ENCODE data around the gene SNAPC3.

The SNAPC3 gene

DNA sequence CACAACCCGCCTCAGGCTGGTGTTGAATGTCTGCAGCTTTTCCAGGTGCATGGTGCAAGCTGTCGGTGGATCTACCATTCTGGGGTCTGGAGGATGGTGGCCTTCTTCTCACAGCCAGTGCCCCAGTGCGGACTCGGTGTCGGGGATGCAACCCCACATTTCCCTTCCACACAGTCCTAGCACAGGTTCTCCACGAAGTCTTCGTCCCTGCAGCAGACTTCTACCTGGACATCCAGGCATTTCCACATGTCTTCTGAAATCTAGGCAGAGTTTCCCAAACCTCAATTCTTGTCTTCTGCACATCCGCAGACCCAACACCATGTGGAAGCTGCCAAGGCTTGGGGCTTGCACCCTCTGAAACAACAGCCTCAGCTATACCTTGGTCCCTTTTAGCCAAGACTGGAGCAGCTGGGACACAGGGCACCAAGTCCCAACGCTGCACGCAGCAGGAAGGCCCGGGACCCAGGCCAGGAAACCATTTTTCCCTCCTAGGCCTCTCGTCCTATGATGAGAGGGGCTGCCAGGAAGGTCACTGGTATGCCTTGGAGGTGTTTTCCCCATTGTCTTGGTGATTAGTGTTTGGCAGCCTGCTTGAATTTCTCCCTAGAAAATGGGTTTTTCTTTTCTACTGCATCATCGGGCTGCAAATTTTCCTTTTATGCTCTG lies 69.9 kb downstream of the SNAPC3 start:
- DNase-seq = no peak

DNA sequence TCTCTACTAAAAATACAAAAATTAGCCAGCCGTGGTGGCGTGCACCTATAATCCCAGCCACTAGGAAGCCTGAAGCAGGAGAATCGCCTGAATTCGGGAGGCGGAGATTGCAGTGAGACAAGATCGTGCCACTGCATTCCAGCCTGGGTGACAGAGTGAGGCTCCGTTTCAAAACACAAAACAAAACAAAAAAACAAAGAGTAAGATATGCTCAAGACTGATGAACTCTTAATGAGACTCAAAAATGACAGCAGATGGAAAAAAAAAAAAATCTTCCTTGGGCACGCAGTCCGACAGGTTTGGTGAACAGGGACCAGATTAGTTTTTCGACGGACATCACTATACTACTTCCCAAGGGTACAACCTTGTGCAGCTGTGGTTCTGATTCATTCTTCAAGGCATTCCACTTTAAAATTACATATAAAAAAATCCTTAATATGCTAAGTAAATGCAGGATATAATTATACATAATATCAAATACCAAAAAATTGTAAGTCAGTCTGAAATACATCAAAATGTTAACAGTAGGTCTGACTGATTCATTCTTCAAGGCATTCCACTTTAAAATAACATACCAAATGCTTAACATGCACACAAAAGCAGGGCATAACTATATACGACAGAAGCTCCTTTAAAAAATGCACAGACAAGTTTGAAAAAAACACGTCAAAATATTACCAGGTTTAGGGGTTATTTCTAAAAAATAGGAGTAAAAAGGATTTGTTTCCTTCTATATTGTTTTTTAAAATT lies 75.7 kb downstream of the SNAPC3 start:
- DNase-seq = no peak

DNA sequence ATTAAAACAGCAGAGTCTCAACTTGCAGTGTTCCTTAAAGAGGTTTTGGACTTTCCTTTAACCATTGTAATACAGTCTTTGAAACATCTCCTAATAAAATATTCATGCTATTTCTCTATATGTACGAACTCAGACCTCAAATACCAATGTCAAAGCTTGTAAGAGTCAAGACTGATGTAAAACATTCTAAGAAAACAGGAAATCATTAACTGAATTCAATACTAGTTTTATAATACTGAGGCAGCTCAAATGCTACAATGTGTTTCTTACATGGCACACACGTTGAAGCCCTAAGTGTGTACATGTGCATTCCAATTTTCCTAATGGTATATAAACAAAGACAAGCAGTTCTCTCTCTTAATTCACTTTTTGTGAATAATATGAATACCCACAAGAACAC lies 76.5 kb downstream of the SNAPC3 start:
- no peak for DNase-seq

DNA sequence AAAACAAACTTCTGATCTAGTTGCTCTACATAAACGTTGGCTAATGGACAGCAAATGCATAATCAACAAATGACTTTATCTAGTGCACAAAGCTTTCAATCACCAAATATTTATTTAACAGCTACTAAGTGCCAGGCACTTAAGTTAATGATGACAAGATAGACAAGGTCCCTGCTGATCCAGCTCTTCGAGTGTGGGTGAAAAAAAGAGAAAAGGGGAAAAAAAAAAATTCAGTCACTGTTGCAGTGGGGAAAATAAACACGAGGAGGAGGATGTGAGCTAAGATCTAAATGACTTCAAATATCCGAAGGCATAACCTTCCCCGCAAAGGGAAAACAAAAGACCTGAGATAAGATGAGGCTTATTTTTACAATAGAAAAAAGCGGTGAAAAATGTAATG lies 78.5 kb downstream of the SNAPC3 start:
- DNase-seq = no peak

DNA sequence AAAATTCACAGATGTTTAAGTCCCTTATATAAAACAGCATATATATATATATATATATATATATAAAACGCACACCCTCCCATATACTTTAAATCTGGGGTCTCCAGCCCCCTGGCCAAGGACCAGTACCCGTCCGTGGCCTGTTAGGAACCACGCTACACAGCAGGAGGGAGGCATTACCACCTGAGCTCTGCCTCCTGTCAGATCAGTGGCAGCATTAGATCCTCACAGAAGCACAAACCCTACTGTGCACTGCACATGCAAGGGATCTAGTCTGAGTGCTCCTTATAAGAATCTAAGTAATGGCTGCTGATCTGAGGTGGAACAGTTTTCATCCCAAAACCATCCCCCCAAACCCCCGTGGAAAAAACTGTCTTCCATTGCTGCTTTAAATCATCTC lies 79.1 kb downstream of the SNAPC3 start:
- no peak for DNase-seq

DNA sequence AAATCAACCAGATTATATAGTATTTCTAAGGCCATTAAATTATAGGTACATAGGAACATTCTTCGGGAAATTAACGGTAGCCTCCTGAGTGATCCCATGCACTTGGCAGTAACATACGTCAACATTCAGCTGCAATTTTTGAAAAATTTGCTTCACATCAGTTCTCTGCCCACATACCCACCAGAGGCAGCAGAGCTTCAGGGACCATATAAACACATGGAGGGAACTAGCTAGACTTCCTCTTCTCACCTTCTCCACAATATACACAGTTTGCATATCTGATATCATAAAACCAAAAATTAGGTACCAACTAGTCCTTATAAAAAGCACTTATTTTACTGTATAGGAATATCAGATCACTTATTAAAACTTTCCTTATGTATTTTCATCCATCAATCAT lies 83.2 kb downstream of the SNAPC3 start:
- no peak for DNase-seq

DNA sequence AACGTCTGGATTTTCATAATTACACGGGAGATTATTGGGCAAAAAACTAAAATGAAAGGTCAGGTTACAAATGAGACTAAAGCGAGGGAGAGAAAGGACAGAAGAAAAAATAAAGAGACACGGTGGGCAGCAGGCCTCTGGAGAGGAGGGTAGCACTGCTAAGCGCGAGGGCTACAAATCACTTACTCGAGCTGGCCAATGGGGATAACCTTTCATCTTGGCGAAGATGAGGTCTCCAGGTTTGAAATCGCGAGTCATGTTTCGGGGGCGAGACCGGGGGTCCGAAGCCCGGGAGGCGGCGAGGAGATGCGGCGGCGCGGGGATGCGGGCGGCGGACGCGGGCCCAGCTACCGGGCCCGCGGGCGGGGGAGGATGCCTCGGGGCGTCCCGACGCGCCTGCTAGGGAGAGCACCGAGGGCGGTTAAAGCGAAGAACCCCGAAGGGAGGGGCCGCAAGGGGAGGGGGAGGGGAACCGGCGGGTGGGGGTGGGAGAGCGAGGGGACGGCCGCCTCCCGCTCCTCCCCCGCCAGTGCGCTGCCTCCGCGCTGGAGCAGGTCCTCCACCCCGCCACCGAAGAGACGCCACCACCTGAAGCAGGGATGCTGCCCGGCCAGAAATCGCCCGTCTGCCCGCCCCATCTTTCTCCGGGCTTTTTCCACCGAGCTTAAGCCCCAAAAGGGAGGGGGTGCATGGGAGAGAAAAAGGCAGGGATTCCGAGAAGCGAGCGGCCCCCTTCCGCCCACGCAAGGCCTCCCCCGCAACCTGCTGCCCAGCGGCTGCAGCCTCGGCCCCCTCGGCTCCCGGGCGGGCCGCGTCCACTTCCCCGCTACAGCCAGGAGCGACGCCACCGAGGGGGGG lies 87.5 kb downstream of the SNAPC3 start:
- peak; percentile 73 for DNase-seq

DNA sequence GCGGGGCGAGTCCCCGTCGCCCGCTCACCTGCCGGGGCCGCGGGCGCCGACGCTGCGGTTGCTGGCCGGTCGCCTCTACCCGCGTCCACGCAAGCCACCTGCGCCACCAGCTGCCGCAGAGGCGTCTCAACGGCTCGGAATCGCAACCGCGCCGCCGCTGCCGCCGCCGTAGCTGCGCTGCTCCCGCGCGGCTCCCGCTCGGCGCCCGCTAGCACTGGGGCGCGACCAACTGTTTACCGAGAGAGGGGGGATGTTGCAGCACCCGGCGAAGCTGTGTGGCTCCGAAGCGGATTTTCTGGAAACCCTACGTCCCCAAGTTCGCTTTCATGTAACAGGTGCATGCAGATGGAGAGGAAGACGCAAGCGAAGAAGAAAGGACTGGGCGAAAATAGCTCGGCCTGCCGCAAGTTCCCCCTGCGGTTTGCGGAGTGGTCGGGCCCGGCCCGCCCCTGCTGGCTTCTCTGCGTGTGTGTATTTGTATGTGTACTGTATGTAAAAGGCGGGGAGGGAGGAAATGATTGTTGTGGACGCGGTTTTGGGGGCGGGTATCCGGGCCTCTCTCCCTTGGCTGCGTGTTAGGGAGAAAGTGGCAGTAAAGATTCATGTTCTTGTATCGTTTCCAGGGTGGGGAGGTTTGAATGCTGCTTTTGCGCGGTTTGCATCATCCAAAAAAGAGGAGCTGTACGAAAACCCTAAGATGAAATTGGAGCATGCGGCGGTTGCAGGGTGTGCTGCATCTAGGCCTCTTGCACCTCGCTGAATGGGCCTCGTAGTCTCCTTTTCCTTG lies 88.3 kb downstream of the SNAPC3 start, which contains the start of gene PSIP1:
PSIP1 (minus strand) TSS at position 182 of the 787 bp plus-strand sequence. CDS start 782 bp downstream, outside the sequence.
- DNase-seq = peak; percentile 90
